WTC11 (cell line): Measurements from ENCODE around the gene CAMTA1. TPM values are rescaled to one million over a fixed set of nuclear protein-coding genes. Genes with fewer than 3 reads are reported as not detected.

Experiments
- ATAC-seq: fragments of 200-7000 bp; cut with Tn5 transposase; 2 replicates; pipeline ENCODE4 v1.10.0; 2021; ENCODE audit warnings: mild to moderate bottlenecking, moderate library complexity
- CTCF ChIA-PET: fragments of 300-600 bp; sonication (Branson Sonifier 250); formaldehyde crosslinking; loops from one replicate; lab custom pipeline; 2021; ENCODE audit warnings: antibody characterized with exemption; lab: Charles Lee
- POLR2A ChIA-PET: fragments of 350-600 bp; sonication (Branson Sonifier 250); formaldehyde crosslinking; loops from one replicate; lab custom pipeline; 2021; ENCODE audit warnings: antibody characterized with exemption; lab: Charles Lee
- DNase-seq: peaks from one replicate; pipeline ENCODE4 v3.0.0; 2021; ENCODE audit warnings: low spot score
- H3K27ac Mint-ChIP-seq: 2 replicates; pipeline ENCODE4 v1.8.0; 2021; ENCODE audit warnings: mixed read lengths
- H3K27me3 Mint-ChIP-seq: 2 replicates; pipeline ENCODE4 v1.8.0; 2021; ENCODE audit warnings: low read depth, mild to moderate bottlenecking, moderate library complexity, mixed read lengths
- H3K36me3 Mint-ChIP-seq: 2 replicates; pipeline ENCODE4 v1.8.0; 2021; ENCODE audit warnings: mixed read lengths
- H3K4me1 Mint-ChIP-seq: 2 replicates; pipeline ENCODE4 v1.8.0; 2022; ENCODE audit warnings: mixed read lengths
- H3K4me3 Mint-ChIP-seq: 2 replicates; pipeline ENCODE4 v1.8.0; 2021; ENCODE audit warnings: mild to moderate bottlenecking, moderate library complexity, mixed read lengths
- H3K9me3 Mint-ChIP-seq: 2 replicates; pipeline ENCODE4 v1.8.0; 2021; ENCODE audit warnings: mixed read lengths
- ATF6 ChIP-seq: sonication (generic); formaldehyde crosslinking; IDR thresholded peaks from 2 replicates; pipeline ENCODE4 v1.8.1; 2023; ENCODE audit warnings: mild to moderate bottlenecking, missing genetic modification reagents
- CDX4 ChIP-seq: fragments of 250-450 bp; sonication (Bioruptor Pico); IDR thresholded peaks from 2 replicates; pipeline ENCODE4 v1.9.0; 2021; ENCODE audit warnings: moderate library complexity, mild to moderate bottlenecking, inconsistent platforms, borderline replicate concordance
- CREB1 ChIP-seq: sonication (generic); formaldehyde crosslinking; IDR thresholded peaks from 2 replicates; pipeline ENCODE4 v1.8.0; 2023; ENCODE audit warnings: mild to moderate bottlenecking, missing genetic modification reagents
- CTCF ChIP-seq: fragments of 200-600 bp; IDR thresholded peaks from 2 replicates; pipeline ENCODE4 v1.8.0; 2022; ENCODE audit warnings: antibody characterized with exemption
- E2F1 ChIP-seq: sonication (generic); formaldehyde crosslinking; IDR thresholded peaks from 2 replicates; pipeline ENCODE4 v1.8.0; 2022; ENCODE audit warnings: mild to moderate bottlenecking, missing genetic modification reagents
- FOXJ3 ChIP-seq: sonication (generic); formaldehyde crosslinking; IDR thresholded peaks from 2 replicates; pipeline ENCODE4 v1.9.0; 2021; ENCODE audit warnings: missing genetic modification reagents, mild to moderate bottlenecking, borderline replicate concordance
- GABPB1 ChIP-seq: sonication (generic); formaldehyde crosslinking; IDR thresholded peaks from 2 replicates; pipeline ENCODE4 v1.8.1; 2023; ENCODE audit warnings: mild to moderate bottlenecking, missing genetic modification reagents
- HMGXB4 ChIP-seq: sonication (generic); formaldehyde crosslinking; IDR thresholded peaks from 2 replicates; pipeline ENCODE4 v1.8.1; 2023; ENCODE audit warnings: mild to moderate bottlenecking, moderate library complexity, missing genetic modification reagents
- KAT7 ChIP-seq: sonication (generic); formaldehyde crosslinking; IDR thresholded peaks from 2 replicates; pipeline ENCODE4 v1.8.1; 2023; ENCODE audit warnings: missing genetic modification reagents, mild to moderate bottlenecking, borderline replicate concordance
- MAX ChIP-seq: sonication (generic); formaldehyde crosslinking; IDR thresholded peaks from 2 replicates; pipeline ENCODE4 v1.8.0; 2022; ENCODE audit warnings: mild to moderate bottlenecking, missing genetic modification reagents
- OVOL2 ChIP-seq: fragments of 250-450 bp; sonication (Bioruptor Pico); IDR thresholded peaks from 2 replicates; pipeline ENCODE4 v1.9.0; 2021; ENCODE audit warnings: mild to moderate bottlenecking, borderline replicate concordance
- SMAD3 ChIP-seq: sonication (generic); formaldehyde crosslinking; IDR thresholded peaks from 2 replicates; pipeline ENCODE4 v1.8.0; 2022; ENCODE audit warnings: missing genetic modification reagents, mild to moderate bottlenecking, borderline replicate concordance
- TEAD1 ChIP-seq: sonication (generic); formaldehyde crosslinking; IDR thresholded peaks from 2 replicates; pipeline ENCODE4 v1.8.0; 2022; ENCODE audit warnings: mild to moderate bottlenecking, missing genetic modification reagents
- TP53 ChIP-seq: sonication (generic); formaldehyde crosslinking; IDR thresholded peaks from 2 replicates; pipeline ENCODE4 v1.8.1; 2023; ENCODE audit warnings: mild to moderate bottlenecking, missing genetic modification reagents
- ZNF138 ChIP-seq: sonication (generic); formaldehyde crosslinking; conservative IDR thresholded peaks from 2 replicates; pipeline ENCODE4 v1.8.1; 2022; ENCODE audit warnings: mild to moderate bottlenecking, moderate library complexity, missing genetic modification reagents
- ZSCAN18 ChIP-seq: fragments of 250-450 bp; sonication (Bioruptor Pico); IDR thresholded peaks from 2 replicates; pipeline ENCODE4 v2.1.2; 2022; ENCODE audit warnings: mild to moderate bottlenecking, moderate library complexity
- total RNA-seq: library from RNA; stranded (reverse); gene quantifications from 3 replicates; pipeline ENCODE4 v1.2.3, GENCODE V29; 2021
- TF ChIP-seq, protein P1 (sequence below): sonication (generic); formaldehyde crosslinking; IDR thresholded peaks from 2 replicates; pipeline ENCODE4 v1.8.0; 2023; ENCODE audit warnings: missing genetic modification reagents

CAMTA1 gene
- total RNA-seq, 1 experiment from 2014 or later, result 86.4 TPM

DNA sequence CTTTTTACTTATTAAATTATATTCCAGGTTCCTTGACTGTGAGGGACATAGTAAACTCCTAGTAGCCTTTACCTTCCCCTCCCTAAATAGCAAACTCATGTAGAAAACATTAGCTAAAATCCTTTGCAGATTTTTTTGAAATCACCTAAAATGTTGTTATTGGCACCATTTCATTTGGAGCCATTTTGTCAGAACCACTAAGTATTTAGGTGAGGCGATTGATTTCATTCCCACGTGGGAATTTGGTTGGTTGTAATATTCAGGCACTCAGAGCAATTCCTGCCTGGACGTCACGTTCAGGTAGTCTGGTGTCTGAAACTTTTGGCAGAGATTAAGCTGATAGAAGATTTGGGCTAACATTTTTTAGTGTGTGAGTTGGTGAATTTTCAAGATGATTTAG lies 84.3 kb downstream of the CAMTA1 start:
- Mint-ChIP-seq H3K4me1 (peaks cover 65% of the 10 kb centered on the region), H3K9me3 (no peaks in the 10 kb centered on the region), H3K27ac (peak overlapping the region; percentile 48), H3K27me3 (no peaks in the 10 kb centered on the region), H3K36me3 (no peaks in the 10 kb centered on the region; the same call in 1 of the 2 replicates), H3K4me3 (no peak overlapping the region)
- POLR2A ChIA-PET, result no interaction called here
- ATAC-seq (no peak), DNase-seq (no peak)
- TF ChIP-seq CREB1 (CRISPR knock-in tag) (no peak), CDX4 (no peak)
- CTCF ChIA-PET, result interaction anchor here (1.1 kb wide), 1 partner anchor 200 kb away, joined by 4 read pairs; no protein-coding TSS in a partner anchor

GRCh38 chr1:6870086-6870485 lies 84.8 kb downstream of the CAMTA1 start:
- Mint-ChIP-seq H3K4me3 (no peak overlapping the region), H3K4me1 (peaks cover 65% of the 10 kb centered on the region), H3K27me3 (no peaks in the 10 kb centered on the region), H3K27ac (no peak overlapping the region), H3K36me3 (no peaks in the 10 kb centered on the region; the same call in 1 of the 2 replicates), H3K9me3 (no peaks in the 10 kb centered on the region)
- CTCF ChIA-PET, result interaction anchor here (1.1 kb wide), 1 partner anchor 309 kb away, joined by 3 read pairs; no protein-coding TSS in a partner anchor
- ATAC-seq (no peak), DNase-seq (no peak)
- no peak for TF ChIP-seq OVOL2 (CRISPR knock-in tag)
- no peak for TF ChIP-seq ZNF138
- no peak for TF ChIP-seq CTCF
- TF ChIP-seq, protein P1, sequence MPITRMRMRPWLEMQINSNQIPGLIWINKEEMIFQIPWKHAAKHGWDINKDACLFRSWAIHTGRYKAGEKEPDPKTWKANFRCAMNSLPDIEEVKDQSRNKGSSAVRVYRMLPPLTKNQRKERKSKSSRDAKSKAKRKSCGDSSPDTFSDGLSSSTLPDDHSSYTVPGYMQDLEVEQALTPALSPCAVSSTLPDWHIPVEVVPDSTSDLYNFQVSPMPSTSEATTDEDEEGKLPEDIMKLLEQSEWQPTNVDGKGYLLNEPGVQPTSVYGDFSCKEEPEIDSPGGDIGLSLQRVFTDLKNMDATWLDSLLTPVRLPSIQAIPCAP (CRISPR knock-in tag), result no peak
- no peak for TF ChIP-seq FOXJ3 (CRISPR knock-in tag)
- TF ChIP-seq MAX (CRISPR knock-in tag), result no peak
- POLR2A ChIA-PET, result no interaction called here

- Mint-ChIP-seq H3K27me3 (no peaks in the 10 kb centered on the region), H3K4me3 (no peak overlapping the region), H3K36me3 (no peaks in the 10 kb centered on the region; the same call in 1 of the 2 replicates), H3K4me1 (peaks cover 60% of the 10 kb centered on the region), H3K9me3 (no peaks in the 10 kb centered on the region), H3K27ac (no peak overlapping the region)
- POLR2A ChIA-PET, result no interaction called here
- CTCF ChIA-PET, result interaction anchor here (1.1 kb wide), 1 partner anchor 308 kb away, joined by 3 read pairs; no protein-coding TSS in a partner anchor
- ATAC-seq (no peak), DNase-seq (no peak)
- TF ChIP-seq ZSCAN18 (no peak), TEAD1 (CRISPR knock-in tag) (no peak), HMGXB4 (CRISPR knock-in tag) (no peak), CTCF (no peak), E2F1 (CRISPR knock-in tag) (no peak), TP53 (no peak), SMAD3 (CRISPR knock-in tag) (no peak), ATF6 (no peak), KAT7 (no peak), GABPB1 (CRISPR knock-in tag) (no peak)
These were observed 85.3 kb downstream of the CAMTA1 start for GRCh38 chr1:6870571-6870970.
